Right atrium auricular region (tissue), 2 donors: Measurements from ENCODE around the gene CAMTA1. TPM values are rescaled to one million over a fixed set of nuclear protein-coding genes. Genes with fewer than 3 reads are reported as not detected.
"Not testable (repeated sequence)": the region's sequence is repeated elsewhere in the genome, so short reads cannot be mapped to it uniquely, and the experiment has no call there.

ENCODE experiments used
- DNase-seq: peaks from one replicate; pipeline ENCODE4 v3.0.0-alpha.2; 2019; ENCODE audit warnings: low spot score
- H3K27ac ChIP-seq, 2 donors: fragments of 200-600 bp; sonication (generic); 1 replicate in 1 of 2; 2 replicates in 1 of 2; pipeline ENCODE4 v1.5.1; 2016 to 2019
- H3K27me3 ChIP-seq, 2 donors: fragments of 200-600 bp; sonication (generic); one replicate each; pipeline versions ENCODE4 v1.5.1 to v1.6.0; 2017 to 2019
- H3K36me3 ChIP-seq: fragments of 200-600 bp; sonication (generic); one replicate; pipeline ENCODE4 v1.5.1; 2016
- H3K4me1 ChIP-seq, 2 donors: fragments of 200-600 bp; sonication (generic); one replicate each; pipeline versions ENCODE4 v1.5.1 to v1.6.0; 2017 to 2019
- H3K4me3 ChIP-seq, 2 donors: fragments of 200-600 bp; sonication (generic); 1 replicate in 1 of 2; 2 replicates in 1 of 2; pipeline ENCODE4 v1.5.1; 2017 to 2019; ENCODE audit warnings: mild to moderate bottlenecking in 1 of 2, moderate library complexity in 1 of 2
- H3K9me3 ChIP-seq, 2 donors: fragments of 200-600 bp; sonication (generic); one replicate each; pipeline ENCODE4 v1.5.1; 2019
- total RNA-seq, 2 donors: library from RNA; depleted of rRNA; stranded (reverse); fragments of >200 nt; gene quantifications; one replicate each; pipeline ENCODE4 v1.1.0, GENCODE V29; 2016
- TF ChIP-seq, protein P1 (sequence below), 2 donors: fragments of 200-600 bp; sonication (generic); IDR thresholded peaks; one replicate each; pipeline ENCODE4 v1.5.1; 2019; ENCODE audit warnings: antibody characterized with exemption in 2 of 2

CAMTA1 gene
- total RNA-seq, 2 donors from 2014 or later = 132 to 190 TPM

DNA sequence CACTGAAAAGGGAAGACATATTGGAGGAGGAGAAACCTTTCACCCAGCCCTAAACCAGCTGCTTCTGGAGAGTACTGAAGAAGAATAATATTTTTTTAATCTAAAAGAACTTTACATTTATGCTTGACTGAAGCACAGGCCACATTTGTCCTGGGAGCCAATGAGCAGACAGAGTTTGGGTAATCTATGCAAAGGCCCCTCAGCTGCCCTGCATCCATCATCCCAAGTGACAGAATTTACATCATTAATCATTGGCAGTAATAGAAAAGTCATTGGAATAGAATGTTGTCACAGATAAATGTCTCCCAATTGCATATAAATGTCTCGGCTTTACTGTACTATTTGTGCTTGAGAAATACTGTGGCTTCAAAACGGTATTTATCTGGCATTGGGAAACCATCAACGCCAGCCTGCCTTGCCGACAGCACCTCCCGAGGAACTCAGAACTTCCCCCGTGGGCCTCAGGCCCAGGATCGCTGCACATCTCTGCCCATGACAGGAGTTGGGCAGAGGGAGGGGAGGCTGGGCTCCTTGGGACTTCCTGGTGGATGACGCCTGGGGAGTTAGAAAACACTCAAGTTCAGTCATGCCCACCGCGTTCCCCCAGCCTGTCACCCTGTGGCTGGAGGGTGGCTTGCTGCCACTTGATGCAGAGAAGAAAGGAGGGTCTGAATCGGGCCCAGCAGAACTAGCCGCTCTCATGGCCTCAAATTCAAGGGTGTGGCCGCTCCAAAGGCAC, 133.1 kb downstream of the CAMTA1 start:
- Histone ChIP-seq H3K4me3 (no peak overlapping the region), H3K27ac (no peak overlapping the region), H3K36me3 (no peaks in the 10 kb centered on the region), H3K4me1 (peaks cover 0 to 11% of the 10 kb centered on the region in 2 donors), H3K9me3 (peaks cover 0 to 5% of the 10 kb centered on the region in 2 donors), H3K27me3 (no peaks in the 10 kb centered on the region)
- no peak for DNase-seq
- TF ChIP-seq, protein P1, sequence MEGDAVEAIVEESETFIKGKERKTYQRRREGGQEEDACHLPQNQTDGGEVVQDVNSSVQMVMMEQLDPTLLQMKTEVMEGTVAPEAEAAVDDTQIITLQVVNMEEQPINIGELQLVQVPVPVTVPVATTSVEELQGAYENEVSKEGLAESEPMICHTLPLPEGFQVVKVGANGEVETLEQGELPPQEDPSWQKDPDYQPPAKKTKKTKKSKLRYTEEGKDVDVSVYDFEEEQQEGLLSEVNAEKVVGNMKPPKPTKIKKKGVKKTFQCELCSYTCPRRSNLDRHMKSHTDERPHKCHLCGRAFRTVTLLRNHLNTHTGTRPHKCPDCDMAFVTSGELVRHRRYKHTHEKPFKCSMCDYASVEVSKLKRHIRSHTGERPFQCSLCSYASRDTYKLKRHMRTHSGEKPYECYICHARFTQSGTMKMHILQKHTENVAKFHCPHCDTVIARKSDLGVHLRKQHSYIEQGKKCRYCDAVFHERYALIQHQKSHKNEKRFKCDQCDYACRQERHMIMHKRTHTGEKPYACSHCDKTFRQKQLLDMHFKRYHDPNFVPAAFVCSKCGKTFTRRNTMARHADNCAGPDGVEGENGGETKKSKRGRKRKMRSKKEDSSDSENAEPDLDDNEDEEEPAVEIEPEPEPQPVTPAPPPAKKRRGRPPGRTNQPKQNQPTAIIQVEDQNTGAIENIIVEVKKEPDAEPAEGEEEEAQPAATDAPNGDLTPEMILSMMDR (IDR thresholded peaks at IDR 0.05) = no peak

DNA sequence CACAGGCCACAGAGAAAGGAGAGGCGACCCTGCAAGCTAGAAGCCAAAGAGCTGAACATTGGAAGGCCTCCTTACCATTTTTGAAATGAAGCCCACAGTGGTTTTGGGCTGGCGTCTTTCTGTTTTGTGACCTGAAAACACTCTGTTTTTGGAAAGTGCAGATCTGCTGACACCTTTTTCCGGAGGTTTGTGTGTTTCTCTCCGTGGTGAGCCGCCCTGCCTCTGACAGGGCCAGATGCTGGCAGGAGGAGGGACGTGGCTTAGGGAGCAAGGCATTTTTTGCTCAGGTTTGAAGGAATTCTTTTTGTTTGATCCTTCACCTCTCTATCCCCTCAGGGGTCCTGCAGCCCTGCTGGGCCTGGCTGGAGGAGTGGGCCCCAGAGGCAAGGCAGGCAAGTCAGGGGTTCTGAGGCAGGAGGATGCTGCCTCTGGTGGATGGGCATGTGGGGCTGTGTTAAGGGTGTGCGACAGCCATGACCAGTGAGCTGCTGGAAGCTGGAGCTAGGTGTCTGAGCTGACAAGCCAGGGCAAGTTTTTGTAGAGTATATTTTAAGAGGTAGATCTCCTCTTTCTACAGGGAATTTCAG, 133.8 kb downstream of the CAMTA1 start:
- Histone ChIP-seq H3K27me3 (no peaks in the 10 kb centered on the region), H3K27ac (no peak overlapping the region), H3K9me3 (no peaks in the 10 kb centered on the region), H3K4me3 (no peak overlapping the region), H3K36me3 (no peaks in the 10 kb centered on the region), H3K4me1 (peaks cover 0 to 12% of the 10 kb centered on the region in 2 donors)
- DNase-seq = no peak
- TF ChIP-seq, protein P1 (IDR thresholded peaks at IDR 0.05) = no peak

DNA sequence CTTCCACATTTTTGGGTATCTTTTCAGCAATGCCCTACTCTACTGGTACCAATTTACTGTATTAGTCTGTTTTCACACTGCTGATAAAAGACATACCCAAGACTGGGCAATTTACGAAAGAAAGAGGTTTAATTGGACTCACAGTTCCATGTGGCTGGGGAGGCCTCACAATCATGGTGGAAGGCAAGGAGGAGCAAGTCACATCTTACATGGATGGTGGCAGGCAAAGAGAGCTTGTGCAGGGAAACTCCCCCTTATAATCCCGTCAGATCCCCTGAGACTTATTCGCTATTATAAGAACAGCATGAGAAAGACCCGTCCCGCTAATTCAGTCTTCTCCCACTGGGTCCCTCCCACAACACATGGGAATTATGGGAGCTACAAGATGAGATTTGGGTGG, 136.3 kb downstream of the CAMTA1 start:
- H3K4me1 ChIP-seq = peaks cover 0 to 28% of the 10 kb centered on the region in 2 donors

DNA sequence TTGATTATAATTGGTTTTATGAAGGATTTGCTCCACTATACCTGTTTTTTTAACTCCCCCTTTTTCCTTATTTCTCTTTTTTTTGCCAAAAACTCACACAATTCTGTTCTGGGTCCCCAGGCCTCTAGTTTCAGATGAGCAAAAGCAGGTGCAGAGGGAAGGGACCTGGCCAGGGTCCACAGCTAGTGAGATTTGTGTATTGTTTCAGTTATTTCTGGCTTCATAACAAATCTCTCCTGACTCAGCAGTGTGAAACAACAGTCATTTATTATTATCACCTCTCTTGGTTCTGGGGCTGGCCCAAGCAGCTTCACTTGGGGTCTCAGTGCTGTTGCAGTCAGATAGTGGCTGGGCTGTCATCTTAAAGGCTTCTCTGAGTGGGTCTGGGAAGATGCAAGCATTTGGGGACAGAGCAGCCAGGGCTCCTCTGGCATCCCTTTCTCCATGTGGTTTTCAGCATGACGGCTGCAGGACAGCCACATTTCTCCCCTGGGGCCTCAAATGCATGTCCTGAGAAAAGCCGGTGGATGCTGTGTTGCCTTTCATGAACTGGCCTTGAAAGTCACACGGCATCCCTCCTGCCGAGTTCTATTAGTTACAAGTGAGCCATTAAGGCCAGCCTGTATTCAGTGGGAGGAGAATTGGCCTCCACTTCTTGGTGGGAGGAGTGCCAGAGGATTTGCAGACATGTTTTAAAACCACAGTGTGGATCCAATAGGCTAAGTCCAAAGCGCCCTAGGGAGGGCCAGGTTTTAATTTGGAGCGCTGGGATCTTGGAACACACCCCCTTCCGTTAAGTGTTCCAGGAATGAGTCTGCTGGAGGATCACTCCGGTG, 137.1 kb downstream of the CAMTA1 start:
- H3K4me3 ChIP-seq = no peak overlapping the region
- no peaks in the 10 kb centered on the region for H3K27me3 ChIP-seq
- DNase-seq = peak; percentile 75
- H3K4me1 ChIP-seq = peaks cover 0 to 28% of the 10 kb centered on the region in 2 donors
- no peaks in the 10 kb centered on the region for H3K9me3 ChIP-seq
- TF ChIP-seq, protein P1 (IDR thresholded peaks at IDR 0.05) = no peak
- no peak overlapping the region for H3K27ac ChIP-seq
- no peaks in the 10 kb centered on the region for H3K36me3 ChIP-seq

More for the DNA sequence above, 136.3 kb downstream of the CAMTA1 start:
- not testable (repeated sequence) for H3K9me3 ChIP-seq, H3K36me3 ChIP-seq, H3K27me3 ChIP-seq, DNase-seq, H3K4me3 ChIP-seq, H3K27ac ChIP-seq

DNA sequence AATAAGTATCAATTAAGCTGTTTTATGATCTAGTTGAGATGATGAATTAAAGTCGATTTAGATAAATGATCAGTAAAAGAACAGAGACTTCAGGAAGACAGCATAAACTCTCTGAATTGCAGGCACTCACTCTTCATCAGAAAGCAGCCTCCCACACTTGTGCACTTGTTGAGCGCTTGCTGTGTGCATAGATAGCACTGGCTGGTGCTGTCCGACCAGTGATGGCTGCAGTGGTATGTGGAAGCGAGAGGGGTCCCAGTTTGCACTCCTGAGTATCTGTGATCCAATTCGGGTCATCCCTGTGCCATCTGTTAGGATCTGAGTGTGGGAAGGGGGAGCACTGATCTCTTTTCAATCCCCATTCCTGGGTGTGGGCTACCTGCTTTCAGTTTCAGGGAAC, 137.8 kb downstream of the CAMTA1 start:
- Histone ChIP-seq H3K27ac (no peak overlapping the region), H3K4me3 (no peak overlapping the region), H3K4me1 (peaks cover 0 to 28% of the 10 kb centered on the region in 2 donors), H3K36me3 (no peaks in the 10 kb centered on the region), H3K9me3 (no peaks in the 10 kb centered on the region), H3K27me3 (no peaks in the 10 kb centered on the region)
- DNase-seq = no peak
- TF ChIP-seq, protein P1 (IDR thresholded peaks at IDR 0.05) = no peak

DNA sequence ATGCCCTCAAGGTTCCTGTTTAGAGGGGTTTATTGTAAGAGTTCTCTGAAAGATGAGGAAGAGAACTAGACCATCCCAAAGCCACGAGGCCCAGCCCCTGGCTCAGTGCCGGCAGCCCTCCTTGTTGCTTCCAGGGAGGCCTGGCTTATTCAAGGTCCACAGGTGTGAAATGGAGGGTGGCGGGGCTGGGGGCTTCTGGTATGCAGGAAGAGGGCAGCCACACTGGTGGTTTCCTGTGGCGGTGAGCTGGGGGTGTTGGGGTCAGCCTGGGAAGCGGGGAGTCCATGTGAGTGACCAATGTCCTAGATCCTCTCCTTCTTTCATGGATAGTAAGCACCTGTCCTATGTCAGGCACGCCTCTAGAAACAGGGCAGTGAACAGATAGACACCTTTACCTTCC, 138.2 kb downstream of the CAMTA1 start:
- TF ChIP-seq, protein P1 (IDR thresholded peaks at IDR 0.05) = no peak
- no peaks in the 10 kb centered on the region for H3K9me3 ChIP-seq
- H3K27ac ChIP-seq = no peak overlapping the region

More for the DNA sequence above, 138.2 kb downstream of the CAMTA1 start:
- H3K4me1 ChIP-seq = peaks cover 0 to 28% of the 10 kb centered on the region in 2 donors
- no peaks in the 10 kb centered on the region for H3K36me3 ChIP-seq
- no peak for DNase-seq
- H3K4me3 ChIP-seq = no peak overlapping the region
- no peaks in the 10 kb centered on the region for H3K27me3 ChIP-seq
